Measurements from ENCODE around the gene MTUS2.
"Not testable (repeated sequence)": the region's sequence is repeated elsewhere in the genome, so short reads cannot be mapped to it uniquely, and the experiment has no call there.

MTUS2 gene

GRCh38 chr13:29318741-29319140 lies 498.6 kb downstream of the MTUS2 start:
- TF ChIP-seq ZFX (IDR thresholded peaks at IDR 0.05; ENCODE audit: borderline replicate concordance) (no peak), CTCF (IDR thresholded peaks at IDR 0.05) (no peak)
- H3K27ac ChIP-seq = no peak overlapping the region

- no peak overlapping the region for H3K27ac ChIP-seq
- no peak for TF ChIP-seq CTCF (IDR thresholded peaks at IDR 0.05)
- no peak for TF ChIP-seq ZFX (IDR thresholded peaks at IDR 0.05; ENCODE audit: borderline replicate concordance)
These were observed 499.3 kb downstream of the MTUS2 start for GRCh38 chr13:29319451-29319850.

GRCh38 chr13:29323954-29324353 lies 503.8 kb downstream of the MTUS2 start:
- TF ChIP-seq CTCF (IDR thresholded peaks at IDR 0.05) (no peak), ZFX (IDR thresholded peaks at IDR 0.05; ENCODE audit: borderline replicate concordance) (no peak)
- H3K27ac ChIP-seq = no peak overlapping the region

- no peak for TF ChIP-seq ZFX (IDR thresholded peaks at IDR 0.05; ENCODE audit: borderline replicate concordance)
These were observed 504.5 kb downstream of the MTUS2 start for GRCh38 chr13:29324601-29325000.

GRCh38 chr13:29328501-29328900 lies 508.4 kb downstream of the MTUS2 start:
- TF ChIP-seq ZFX (IDR thresholded peaks at IDR 0.05; ENCODE audit: borderline replicate concordance) (no peak), CTCF (IDR thresholded peaks at IDR 0.05) (no peak)
- H3K27ac ChIP-seq = no peak overlapping the region

More at GRCh38 chr13:29324601-29325000, 504.5 kb downstream of the MTUS2 start:
- H3K27ac ChIP-seq = no peak overlapping the region

GRCh38 chr13:29336356-29336755 lies 516.2 kb downstream of the MTUS2 start:
- H3K27ac ChIP-seq = no peak overlapping the region
- no peak for TF ChIP-seq CTCF (IDR thresholded peaks at IDR 0.05)
- no peak for TF ChIP-seq ZFX (IDR thresholded peaks at IDR 0.05; ENCODE audit: borderline replicate concordance)

- H3K27ac ChIP-seq = no peak overlapping the region
- TF ChIP-seq CTCF (IDR thresholded peaks at IDR 0.05) (no peak), ZFX (IDR thresholded peaks at IDR 0.05; ENCODE audit: borderline replicate concordance) (no peak)
These were observed 519.5 kb downstream of the MTUS2 start for GRCh38 chr13:29339386-29340272.

- not testable (repeated sequence) for H3K27ac ChIP-seq
These were observed 525.9 kb downstream of the MTUS2 start for GRCh38 chr13:29345860-29346582.

Data from 22Rv1 (cell line).